GM23338 (cell line): Measurements from ENCODE around the gene ARHGDIA. TPM values are rescaled to one million over a fixed set of nuclear protein-coding genes. Genes with fewer than 3 reads are reported as not detected.

Experiments used
- ATAC-seq: fragments of 200-7000 bp; cut with Tn5 transposase; 3 replicates; pipeline ENCODE4 v1.9.1; 2020
- DNase-seq: peaks from one replicate; pipeline ENCODE4 v3.0.0-alpha.2; 2015; ENCODE audit warnings: low spot score
- H2AFZ ChIP-seq: fragments of 200-600 bp; sonication (generic); 2 replicates; pipeline ENCODE4 v1.8.0; 2016; ENCODE audit warnings: antibody characterized with exemption, mild to moderate bottlenecking, moderate library complexity
- H3F3A ChIP-seq: fragments of 200-600 bp; sonication (generic); replicated peaks from 2 replicates; pipeline ENCODE4 v1.8.0; 2017; ENCODE audit warnings: antibody characterized with exemption, mixed run types, low read depth
- H3K27ac ChIP-seq: fragments of 200-600 bp; sonication (generic); 2 replicates; pipeline ENCODE4 v1.6.1; 2016; ENCODE audit warnings: low read depth
- H3K27me3 ChIP-seq: fragments of 200-600 bp; sonication (generic); 2 replicates; pipeline ENCODE4 v1.8.0; 2016; ENCODE audit warnings: mild to moderate bottlenecking, mixed run types, moderate library complexity; ENCODE audit not compliant: insufficient read depth
- H3K36me3 ChIP-seq: fragments of 200-600 bp; sonication (generic); 2 replicates; pipeline ENCODE4 v1.8.0; 2016; ENCODE audit warnings: mild to moderate bottlenecking; ENCODE audit not compliant: insufficient read depth
- H3K4me1 ChIP-seq: fragments of 200-600 bp; sonication (generic); 2 replicates; pipeline ENCODE4 v1.8.0; 2016; ENCODE audit warnings: mild to moderate bottlenecking, moderate library complexity; ENCODE audit not compliant: insufficient read depth
- H3K4me2 ChIP-seq: fragments of 200-600 bp; sonication (generic); 2 replicates; pipeline ENCODE4 v1.7.1; 2017; ENCODE audit warnings: mixed run types
- H3K4me3 ChIP-seq: fragments of 200-600 bp; sonication (generic); 2 replicates; pipeline ENCODE4 v1.6.1; 2016; ENCODE audit warnings: mixed run types
- H3K79me2 ChIP-seq: fragments of 200-600 bp; sonication (generic); replicated peaks from 2 replicates; pipeline ENCODE4 v1.8.0; 2017; ENCODE audit warnings: mild to moderate bottlenecking; ENCODE audit not compliant: insufficient read depth
- H3K9me2 ChIP-seq: fragments of 200-600 bp; sonication (generic); 2 replicates; pipeline ENCODE4 v1.8.0; 2017; ENCODE audit not compliant: insufficient read depth
- H4K20me1 ChIP-seq: fragments of 200-600 bp; sonication (generic); replicated peaks from 2 replicates; pipeline ENCODE4 v1.8.0; 2017; ENCODE audit warnings: mild to moderate bottlenecking; ENCODE audit not compliant: insufficient read depth
- H3K27ac Mint-ChIP-seq: 2 replicates; pipeline ENCODE4 v1.8.0; 2020; ENCODE audit warnings: inconsistent platforms, mild to moderate bottlenecking, moderate library complexity, mixed read lengths
- H3K27me3 Mint-ChIP-seq: 3 replicates; pipeline ENCODE4 v1.8.0; 2022; ENCODE audit warnings: low read depth, mild to moderate bottlenecking, moderate library complexity, mixed read lengths, inconsistent platforms; ENCODE audit not compliant: insufficient read depth, poor library complexity
- H3K36me3 Mint-ChIP-seq: 3 replicates; pipeline ENCODE4 v1.8.0; 2021; ENCODE audit warnings: low read depth, mild to moderate bottlenecking, inconsistent platforms, moderate library complexity, mixed read lengths
- H3K4me1 Mint-ChIP-seq: 3 replicates; pipeline ENCODE4 v1.8.0; 2020; ENCODE audit warnings: mild to moderate bottlenecking, inconsistent platforms, mixed read lengths
- H3K4me3 Mint-ChIP-seq: 3 replicates; pipeline ENCODE4 v1.8.0; 2021; ENCODE audit warnings: moderate library complexity, mild to moderate bottlenecking, inconsistent platforms, mixed read lengths
- H3K9me3 Mint-ChIP-seq: 3 replicates; pipeline ENCODE4 v1.8.0; 2020; ENCODE audit warnings: moderate library complexity, mild to moderate bottlenecking, inconsistent platforms, mixed read lengths
- CREB1 ChIP-seq: fragments of 250-450 bp; sonication (Bioruptor Pico); IDR thresholded peaks from 2 replicates; pipeline ENCODE4 v1.5.0; 2020; ENCODE audit warnings: low read depth, mild to moderate bottlenecking, moderate library complexity
- CTCF ChIP-seq, 2 experiments: fragments of 200-600 bp in 1 of 2; sonication (generic) in 1 of 2; conservative IDR thresholded peaks; 2 replicates each; pipeline versions ENCODE4 v1.5.1 to v1.6.1; 2016 to 2017; ENCODE audit warnings: antibody characterized with exemption in 2 of 2, low read depth in 2 of 2, mild to moderate bottlenecking in 2 of 2, moderate library complexity in 1 of 2
- ETS1 ChIP-seq: IDR thresholded peaks from 2 replicates; pipeline ENCODE4 v1.6.1; 2016; ENCODE audit warnings: antibody characterized with exemption
- EZH2 ChIP-seq: fragments of 200-600 bp; sonication (generic); IDR thresholded peaks from one replicate; pipeline ENCODE4 v1.8.0; 2017; ENCODE audit warnings: antibody characterized with exemption, mild to moderate bottlenecking, low read depth; ENCODE audit not compliant: unreplicated experiment
- EZH2phosphoT487 ChIP-seq: fragments of 200-600 bp; sonication (generic); IDR thresholded peaks from one replicate; pipeline ENCODE4 v1.8.1; 2018; ENCODE audit warnings: antibody characterized with exemption; ENCODE audit not compliant: unreplicated experiment
- JUNB ChIP-seq: IDR thresholded peaks from one replicate; pipeline ENCODE4 v1.6.1; 2016; ENCODE audit warnings: antibody characterized with exemption; ENCODE audit not compliant: unreplicated experiment
- POLR2AphosphoS5 ChIP-seq: IDR thresholded peaks from 2 replicates; pipeline ENCODE4 v1.6.1; 2016; ENCODE audit warnings: antibody characterized with exemption, low read depth
- REST ChIP-seq: IDR thresholded peaks from one replicate; pipeline ENCODE4 v1.6.1; 2018; ENCODE audit warnings: antibody characterized with exemption; ENCODE audit not compliant: unreplicated experiment
- STAT1 ChIP-seq: IDR thresholded peaks from one replicate; pipeline ENCODE4 v1.6.1; 2016; ENCODE audit warnings: antibody characterized with exemption; ENCODE audit not compliant: unreplicated experiment
- polyA plus RNA-seq: library from polyadenylated mRNA; unstranded; fragments of >200 nt; fragmentation: Nextera tagmentation; extraction: Ambion mirVana; gene quantifications from 2 replicates; pipeline ENCODE4 v1.2.1, GENCODE V29; 2016
- total RNA-seq: library from RNA; depleted of rRNA; stranded (reverse); fragments of >200 nt; shearing (Covaris generic); gene quantifications from 2 replicates; pipeline ENCODE4 v1.2.3, GENCODE V29; 2014

The ARHGDIA gene
- total and polyA plus RNA-seq, 2 experiments from 2014 or later: 125 to 140 TPM

GRCh38 chr17:81888105-81888987 lies 17.2 kb upstream of the ARHGDIA start (continued):
- TF ChIP-seq CTCF (conservative IDR thresholded peaks at IDR 0.05; ENCODE audit: low read depth in 2 of 2) (no peak), REST (no peak)

GRCh38 chr17:81885869-81886548 lies 14.9 kb upstream of the ARHGDIA start:
- peaks cover 20% of the 10 kb centered on the region for H3F3A ChIP-seq
- DNase-seq (no peak), ATAC-seq (no peak)
- no peaks in the 10 kb centered on the region for H3K9me3 Mint-ChIP-seq
- no peak overlapping the region for H2AFZ ChIP-seq
- no peaks in the 10 kb centered on the region for H3K27me3 ChIP-seq
- H3K9me2 ChIP-seq: no peaks in the 10 kb centered on the region
- H3K4me2 ChIP-seq: no peak overlapping the region
- peaks cover 32% of the 10 kb centered on the region for H3K36me3 ChIP-seq
- H3K27ac Mint-ChIP-seq: no peak overlapping the region
- peaks cover 8% of the 10 kb centered on the region; the same call in 1 of the 2 replicates for H3K4me1 ChIP-seq
- H3K27me3 Mint-ChIP-seq: peaks cover 25% of the 10 kb centered on the region
- no peak overlapping the region for H3K4me3 ChIP-seq
- peaks cover 40% of the 10 kb centered on the region for H3K79me2 ChIP-seq
- peaks cover 4% of the 10 kb centered on the region; the same call in 1 of the 3 replicates for H3K4me1 Mint-ChIP-seq
- peaks cover 85% of the 10 kb centered on the region for H3K36me3 Mint-ChIP-seq
- no peak overlapping the region for H3K27ac ChIP-seq
- H4K20me1 ChIP-seq: peaks cover 14% of the 10 kb centered on the region
- H3K4me3 Mint-ChIP-seq: no peak overlapping the region
- TF ChIP-seq JUNB: no peak
- no peak for TF ChIP-seq ETS1
- no peak for TF ChIP-seq EZH2
- TF ChIP-seq CREB1 (CRISPR knock-in tag): no peak
- TF ChIP-seq POLR2AphosphoS5: no peak
- TF ChIP-seq EZH2phosphoT487: no peak
- no peak for TF ChIP-seq CTCF (conservative IDR thresholded peaks at IDR 0.05; ENCODE audit: low read depth in 2 of 2)
- no peak for TF ChIP-seq STAT1
